Liver (tissue), 9 donors: Measurements from ENCODE around the gene KRR1. TPM values are rescaled to one million over a fixed set of nuclear protein-coding genes. Genes with fewer than 3 reads are reported as not detected.

Source experiments
- DNase-seq: peaks from one replicate; pipeline ENCODE4 v3.0.0-alpha.2; 2017; ENCODE audit warnings: low spot score
- H3K27ac ChIP-seq, 2 donors: one replicate each; pipeline ENCODE4 v1.7.0; 2013; ENCODE audit warnings: inconsistent platforms in 2 of 2, low read length in 2 of 2, control low read depth in 1 of 2, low read depth in 1 of 2, mild to moderate bottlenecking in 1 of 2
- H3K27me3 ChIP-seq, 4 donors: one replicate each; pipeline versions ENCODE4 v1.6.1 to v1.7.0; 2013; ENCODE audit warnings: low read length in 3 of 4, inconsistent platforms in 1 of 4, mild to moderate bottlenecking in 1 of 4, moderate library complexity in 1 of 4; ENCODE audit not compliant: control insufficient read depth in 4 of 4, insufficient read depth in 4 of 4
- H3K36me3 ChIP-seq, 4 donors: one replicate each; pipeline versions ENCODE4 v1.6.1 to v1.7.0; 2013; ENCODE audit warnings: low read length in 3 of 4, mild to moderate bottlenecking in 3 of 4, low read depth in 1 of 4, moderate library complexity in 1 of 4; ENCODE audit not compliant: control insufficient read depth in 4 of 4, insufficient read depth in 3 of 4
- H3K4me1 ChIP-seq, 4 donors: one replicate each; pipeline versions ENCODE4 v1.6.1 to v1.7.0; 2013; ENCODE audit warnings: low read length in 3 of 4, mild to moderate bottlenecking in 3 of 4, moderate library complexity in 1 of 4; ENCODE audit not compliant: control insufficient read depth in 4 of 4, insufficient read depth in 4 of 4
- H3K4me3 ChIP-seq, 3 donors: one replicate each; pipeline versions ENCODE4 v1.6.1 to v1.7.0; 2013; ENCODE audit warnings: low read length in 3 of 3, control low read depth in 1 of 3, low read depth in 1 of 3, mild to moderate bottlenecking in 1 of 3
- H3K9ac ChIP-seq, 2 donors: one replicate each; pipeline ENCODE4 v1.7.0; 2013; ENCODE audit warnings: low read length in 2 of 2, mild to moderate bottlenecking in 2 of 2, moderate library complexity in 2 of 2, control low read depth in 1 of 2, low read depth in 1 of 2
- H3K9me3 ChIP-seq, 4 donors: one replicate each; pipeline versions ENCODE4 v1.6.1 to v1.7.0; 2013; ENCODE audit warnings: low read length in 3 of 4; ENCODE audit not compliant: control insufficient read depth in 4 of 4
- EGR1 ChIP-seq, 2 donors: IDR thresholded peaks; 2 replicates each; pipeline ENCODE4 v1.6.1; 2016 to 2018; ENCODE audit warnings: antibody characterized with exemption in 2 of 2, low read depth in 2 of 2
- FOXA1 ChIP-seq: IDR thresholded peaks from 2 replicates; pipeline ENCODE4 v1.6.1; 2016; ENCODE audit warnings: antibody characterized with exemption
- FOXA2 ChIP-seq: IDR thresholded peaks from 2 replicates; pipeline ENCODE4 v1.6.1; 2016; ENCODE audit warnings: antibody characterized with exemption
- GABPA ChIP-seq, 2 donors: IDR thresholded peaks in 1 of 2; conservative IDR thresholded peaks in 1 of 2; 2 replicates each; pipeline ENCODE4 v1.6.1; 2016; ENCODE audit warnings: antibody characterized with exemption in 2 of 2, mild to moderate bottlenecking in 1 of 2, moderate library complexity in 1 of 2
- HNF4A ChIP-seq, 2 donors: conservative IDR thresholded peaks; 2 replicates each; pipeline ENCODE4 v1.6.1; 2016; ENCODE audit warnings: antibody characterized with exemption in 2 of 2, mild to moderate bottlenecking in 2 of 2
- HNF4G ChIP-seq: IDR thresholded peaks from 2 replicates; pipeline ENCODE4 v1.6.1; 2016; ENCODE audit warnings: antibody characterized with exemption
- JUND ChIP-seq, 2 donors: IDR thresholded peaks; 2 replicates each; pipeline ENCODE4 v1.6.1; 2016; ENCODE audit warnings: antibody characterized with exemption in 2 of 2
- RAD21 ChIP-seq, 2 donors: IDR thresholded peaks; 2 replicates each; pipeline ENCODE4 v1.6.1; 2016; ENCODE audit warnings: antibody characterized with exemption in 2 of 2, mild to moderate bottlenecking in 2 of 2
- SP1 ChIP-seq: IDR thresholded peaks from 2 replicates; pipeline ENCODE4 v1.6.1; 2018; ENCODE audit warnings: antibody characterized with exemption, mild to moderate bottlenecking
- TAF1 ChIP-seq: conservative IDR thresholded peaks from 2 replicates; pipeline ENCODE4 v1.6.1; 2016; ENCODE audit warnings: antibody characterized with exemption, mild to moderate bottlenecking
- YY1 ChIP-seq: IDR thresholded peaks from 2 replicates; pipeline ENCODE4 v1.6.1; 2016; ENCODE audit warnings: antibody characterized with exemption, mild to moderate bottlenecking
- ZBTB33 ChIP-seq: IDR thresholded peaks from 2 replicates; pipeline ENCODE4 v1.6.1; 2016; ENCODE audit warnings: antibody characterized with exemption
- WGBS: extraction: QIAGEN DNeasy Blood & Tissue Kit; methylation state at CpG from one replicate; pipeline ENCODE4 v1.1.7; 2013; 5-methylcytosine and 5-hydroxymethylcytosine counted together
- polyA plus RNA-seq, 2 donors: library from polyadenylated mRNA; stranded (reverse) in 1 of 2; unstranded in 1 of 2; fragments of 200-250 nt in 1 of 2; fragments of >200 nt in 1 of 2; fragmentation: Nextera tagmentation in 1 of 2; extraction: Ambion mirVana in 1 of 2; gene quantifications; one replicate each; pipeline versions ENCODE4 v1.2.1 to v1.2.3, GENCODE V29; 2013 to 2015
- total RNA-seq, 2 donors: library from RNA; depleted of rRNA; stranded (reverse); fragments of >200 nt; gene quantifications; one replicate each; pipeline ENCODE4 v1.2.3, GENCODE V29; 2014
- TF ChIP-seq, protein P1 (sequence below): IDR thresholded peaks from 2 replicates; pipeline ENCODE4 v1.6.1; 2016; ENCODE audit warnings: antibody characterized with exemption
- TF ChIP-seq, protein P2 (sequence below): fragments of 150-350 bp; IDR thresholded peaks from 2 replicates; pipeline ENCODE4 v1.5.1; 2017; ENCODE audit warnings: improper control_type of control experiment, low read depth, low read length; ENCODE audit not compliant: missing input control
- TF ChIP-seq, protein P3 (sequence below): IDR thresholded peaks from 2 replicates; pipeline ENCODE4 v1.6.1; 2016; ENCODE audit warnings: antibody characterized with exemption, mild to moderate bottlenecking
- donor health status: healthy.
- donor health status: healthy.
- donor health status: healthy.
- donor health status: healthy.
- donor health status: healthy.

The KRR1 gene
- total and polyA plus RNA-seq, 4 donors, result 9.9 to 19.8 (median 14.9) TPM

GRCh38 chr12:75529316-75529715 lies 17.9 kb upstream of the KRR1 start:
- no peak for TF ChIP-seq FOXA1
- no peak for TF ChIP-seq YY1
- TF ChIP-seq HNF4G, result no peak
- TF ChIP-seq, protein P1, sequence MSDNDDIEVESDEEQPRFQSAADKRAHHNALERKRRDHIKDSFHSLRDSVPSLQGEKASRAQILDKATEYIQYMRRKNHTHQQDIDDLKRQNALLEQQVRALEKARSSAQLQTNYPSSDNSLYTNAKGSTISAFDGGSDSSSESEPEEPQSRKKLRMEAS, result no peak
- TF ChIP-seq, protein P2, sequence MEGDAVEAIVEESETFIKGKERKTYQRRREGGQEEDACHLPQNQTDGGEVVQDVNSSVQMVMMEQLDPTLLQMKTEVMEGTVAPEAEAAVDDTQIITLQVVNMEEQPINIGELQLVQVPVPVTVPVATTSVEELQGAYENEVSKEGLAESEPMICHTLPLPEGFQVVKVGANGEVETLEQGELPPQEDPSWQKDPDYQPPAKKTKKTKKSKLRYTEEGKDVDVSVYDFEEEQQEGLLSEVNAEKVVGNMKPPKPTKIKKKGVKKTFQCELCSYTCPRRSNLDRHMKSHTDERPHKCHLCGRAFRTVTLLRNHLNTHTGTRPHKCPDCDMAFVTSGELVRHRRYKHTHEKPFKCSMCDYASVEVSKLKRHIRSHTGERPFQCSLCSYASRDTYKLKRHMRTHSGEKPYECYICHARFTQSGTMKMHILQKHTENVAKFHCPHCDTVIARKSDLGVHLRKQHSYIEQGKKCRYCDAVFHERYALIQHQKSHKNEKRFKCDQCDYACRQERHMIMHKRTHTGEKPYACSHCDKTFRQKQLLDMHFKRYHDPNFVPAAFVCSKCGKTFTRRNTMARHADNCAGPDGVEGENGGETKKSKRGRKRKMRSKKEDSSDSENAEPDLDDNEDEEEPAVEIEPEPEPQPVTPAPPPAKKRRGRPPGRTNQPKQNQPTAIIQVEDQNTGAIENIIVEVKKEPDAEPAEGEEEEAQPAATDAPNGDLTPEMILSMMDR, result no peak
- TF ChIP-seq ZBTB33, result no peak
- no peak overlapping the region for H3K4me3 ChIP-seq
- H3K9me3 ChIP-seq, result no peaks in the 10 kb centered on the region
- H3K27me3 ChIP-seq, result no peaks in the 10 kb centered on the region
- H3K27ac ChIP-seq, result no peak overlapping the region
- WGBS, result 85% methylated on average over 1 of the region's 1 CpG
- DNase-seq, result no peak
- no peaks in the 10 kb centered on the region for H3K4me1 ChIP-seq
- no peak overlapping the region for H3K9ac ChIP-seq
- no peaks in the 10 kb centered on the region for H3K36me3 ChIP-seq

DNA sequence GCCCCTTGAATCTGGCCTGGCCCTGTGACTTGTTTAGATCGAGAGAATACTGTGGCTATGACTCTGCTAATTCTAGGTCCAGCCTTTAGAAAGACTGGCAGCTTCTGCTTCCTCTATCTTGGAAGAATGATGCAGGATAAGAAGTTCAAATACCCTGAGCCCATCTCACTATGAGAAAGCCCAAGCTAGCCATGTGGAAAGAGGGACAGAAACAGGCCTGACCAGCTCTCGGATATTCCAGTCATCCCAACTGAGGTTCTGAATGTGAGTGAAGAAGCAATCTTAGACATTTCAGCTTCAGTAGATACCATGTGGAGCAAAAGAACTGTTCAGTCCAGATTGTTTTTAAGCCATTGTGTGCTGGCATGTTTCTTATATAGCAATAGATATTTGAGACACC lies 17.3 kb upstream of the KRR1 start:
- no peak for DNase-seq
- WGBS, result 74% methylated on average over 2 of the region's 2 CpGs
- TF ChIP-seq SP1 (no peak), JUND (IDR thresholded peaks at IDR 0.05) (no peak), HNF4A (conservative IDR thresholded peaks at IDR 0.05) (no peak), TAF1 (no peak), FOXA2 (no peak), FOXA1 (no peak), GABPA (IDR thresholded peaks at IDR 0.05 in 1 of 2, conservative IDR thresholded peaks at IDR 0.05 in 1 of 2) (no peak), RAD21 (IDR thresholded peaks at IDR 0.05) (no peak), EGR1 (IDR thresholded peaks at IDR 0.05; ENCODE audit: low read depth in 2 of 2) (no peak)
- TF ChIP-seq, protein P3, sequence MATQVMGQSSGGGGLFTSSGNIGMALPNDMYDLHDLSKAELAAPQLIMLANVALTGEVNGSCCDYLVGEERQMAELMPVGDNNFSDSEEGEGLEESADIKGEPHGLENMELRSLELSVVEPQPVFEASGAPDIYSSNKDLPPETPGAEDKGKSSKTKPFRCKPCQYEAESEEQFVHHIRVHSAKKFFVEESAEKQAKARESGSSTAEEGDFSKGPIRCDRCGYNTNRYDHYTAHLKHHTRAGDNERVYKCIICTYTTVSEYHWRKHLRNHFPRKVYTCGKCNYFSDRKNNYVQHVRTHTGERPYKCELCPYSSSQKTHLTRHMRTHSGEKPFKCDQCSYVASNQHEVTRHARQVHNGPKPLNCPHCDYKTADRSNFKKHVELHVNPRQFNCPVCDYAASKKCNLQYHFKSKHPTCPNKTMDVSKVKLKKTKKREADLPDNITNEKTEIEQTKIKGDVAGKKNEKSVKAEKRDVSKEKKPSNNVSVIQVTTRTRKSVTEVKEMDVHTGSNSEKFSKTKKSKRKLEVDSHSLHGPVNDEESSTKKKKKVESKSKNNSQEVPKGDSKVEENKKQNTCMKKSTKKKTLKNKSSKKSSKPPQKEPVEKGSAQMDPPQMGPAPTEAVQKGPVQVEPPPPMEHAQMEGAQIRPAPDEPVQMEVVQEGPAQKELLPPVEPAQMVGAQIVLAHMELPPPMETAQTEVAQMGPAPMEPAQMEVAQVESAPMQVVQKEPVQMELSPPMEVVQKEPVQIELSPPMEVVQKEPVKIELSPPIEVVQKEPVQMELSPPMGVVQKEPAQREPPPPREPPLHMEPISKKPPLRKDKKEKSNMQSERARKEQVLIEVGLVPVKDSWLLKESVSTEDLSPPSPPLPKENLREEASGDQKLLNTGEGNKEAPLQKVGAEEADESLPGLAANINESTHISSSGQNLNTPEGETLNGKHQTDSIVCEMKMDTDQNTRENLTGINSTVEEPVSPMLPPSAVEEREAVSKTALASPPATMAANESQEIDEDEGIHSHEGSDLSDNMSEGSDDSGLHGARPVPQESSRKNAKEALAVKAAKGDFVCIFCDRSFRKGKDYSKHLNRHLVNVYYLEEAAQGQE, result no peak
- Histone ChIP-seq H3K4me3 (no peak overlapping the region), H3K36me3 (no peaks in the 10 kb centered on the region), H3K9me3 (no peaks in the 10 kb centered on the region), H3K4me1 (no peaks in the 10 kb centered on the region), H3K27me3 (no peaks in the 10 kb centered on the region), H3K9ac (no peak overlapping the region), H3K27ac (no peak overlapping the region)
